NOMO-1 treated with DMSO at 0.1 percent for 48 hours (cell line): ENCODE data around the gene LOXL3.

ENCODE experiments used
- DNase-seq: peaks from one replicate; lab custom pipeline; 2025; ENCODE audit not compliant: unreplicated experiment; lab: John Stamatoyannopoulos, UW

The LOXL3 gene

DNA sequence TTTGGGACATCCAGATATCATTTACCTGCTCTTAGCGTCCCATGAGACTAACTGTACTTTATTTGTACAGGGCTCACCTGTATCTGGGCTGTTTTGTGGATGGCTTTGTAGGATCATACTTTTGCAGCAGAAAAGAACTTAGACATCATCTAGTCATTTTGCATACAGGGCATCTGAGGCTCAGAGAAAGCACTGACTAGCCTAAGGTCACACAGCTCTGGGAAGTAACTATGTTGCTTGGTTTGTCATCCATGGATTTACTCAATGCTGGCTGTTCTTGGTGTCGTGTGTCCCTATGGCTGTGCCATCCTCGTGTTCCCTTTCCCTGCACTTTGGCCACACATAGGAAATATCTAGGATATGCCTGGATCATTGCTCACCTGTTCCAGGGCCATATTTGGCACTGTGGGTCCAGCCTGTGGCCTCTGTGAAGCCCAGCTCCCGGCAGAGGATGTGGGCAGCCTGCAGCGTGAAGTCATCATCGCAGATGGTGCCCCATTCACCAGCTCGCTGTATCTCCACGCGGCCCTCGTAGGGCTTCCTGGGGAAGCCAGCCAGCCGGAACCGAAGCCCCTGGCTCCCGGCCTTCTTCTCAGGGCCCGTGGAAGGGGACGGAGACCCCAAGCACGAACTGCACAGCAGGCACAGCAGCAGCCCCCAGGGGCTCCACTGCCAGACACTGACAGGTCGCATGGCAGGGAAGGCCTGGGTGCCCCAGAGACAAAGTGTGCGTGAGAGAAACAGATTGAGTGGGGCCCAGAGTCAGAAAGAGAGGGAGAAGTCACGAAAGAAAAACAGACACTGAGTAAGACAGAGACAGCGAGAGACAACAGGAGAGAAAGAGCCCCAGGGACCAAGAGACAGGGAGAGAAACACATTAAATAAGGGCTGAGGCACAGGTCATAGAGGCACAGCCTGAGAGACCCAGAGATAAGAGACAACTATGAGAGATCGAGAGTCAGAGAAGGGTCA lies 1.5 kb downstream of the LOXL3 start:
- no peak for DNase-seq

DNA sequence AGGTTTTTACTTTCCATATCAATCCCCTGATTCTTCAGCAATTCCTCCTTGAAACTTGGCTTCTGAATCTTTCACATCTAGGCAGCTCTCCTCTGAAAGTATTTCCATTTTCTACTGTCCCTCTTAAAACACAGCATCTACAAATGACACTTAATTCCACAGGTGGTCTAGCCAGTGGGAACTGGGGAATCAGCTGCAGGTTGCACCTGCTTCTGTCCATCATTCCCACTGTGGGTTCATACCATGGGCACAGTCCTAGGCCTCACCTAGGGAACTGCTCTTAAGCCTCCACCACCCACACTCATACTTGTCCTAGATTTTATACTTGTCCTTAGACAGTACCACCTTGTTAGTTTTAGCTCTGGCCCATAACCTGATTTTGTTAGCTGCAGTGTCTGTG lies 2.2 kb downstream of the LOXL3 start:
- no peak for DNase-seq

DNA sequence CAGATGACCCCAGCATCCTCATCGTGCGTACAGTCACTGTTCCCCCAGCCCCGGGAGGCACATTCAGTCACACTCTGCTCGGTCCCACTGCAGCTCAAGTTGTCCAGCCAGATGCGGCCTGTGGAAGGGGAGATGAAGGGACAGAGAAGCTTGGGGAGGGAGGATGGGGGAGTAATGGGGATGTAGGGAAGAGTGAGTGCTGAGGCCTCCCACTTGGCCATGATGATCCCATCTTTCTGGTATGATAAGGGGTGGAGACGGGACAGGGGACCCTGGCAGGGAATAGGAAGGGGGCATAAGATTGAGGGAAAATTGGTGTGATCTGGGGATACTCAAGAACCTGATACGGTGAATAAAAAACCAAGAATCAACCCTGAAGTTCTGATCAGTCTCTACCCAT lies 3.5 kb downstream of the LOXL3 start:
- no peak for DNase-seq

DNA sequence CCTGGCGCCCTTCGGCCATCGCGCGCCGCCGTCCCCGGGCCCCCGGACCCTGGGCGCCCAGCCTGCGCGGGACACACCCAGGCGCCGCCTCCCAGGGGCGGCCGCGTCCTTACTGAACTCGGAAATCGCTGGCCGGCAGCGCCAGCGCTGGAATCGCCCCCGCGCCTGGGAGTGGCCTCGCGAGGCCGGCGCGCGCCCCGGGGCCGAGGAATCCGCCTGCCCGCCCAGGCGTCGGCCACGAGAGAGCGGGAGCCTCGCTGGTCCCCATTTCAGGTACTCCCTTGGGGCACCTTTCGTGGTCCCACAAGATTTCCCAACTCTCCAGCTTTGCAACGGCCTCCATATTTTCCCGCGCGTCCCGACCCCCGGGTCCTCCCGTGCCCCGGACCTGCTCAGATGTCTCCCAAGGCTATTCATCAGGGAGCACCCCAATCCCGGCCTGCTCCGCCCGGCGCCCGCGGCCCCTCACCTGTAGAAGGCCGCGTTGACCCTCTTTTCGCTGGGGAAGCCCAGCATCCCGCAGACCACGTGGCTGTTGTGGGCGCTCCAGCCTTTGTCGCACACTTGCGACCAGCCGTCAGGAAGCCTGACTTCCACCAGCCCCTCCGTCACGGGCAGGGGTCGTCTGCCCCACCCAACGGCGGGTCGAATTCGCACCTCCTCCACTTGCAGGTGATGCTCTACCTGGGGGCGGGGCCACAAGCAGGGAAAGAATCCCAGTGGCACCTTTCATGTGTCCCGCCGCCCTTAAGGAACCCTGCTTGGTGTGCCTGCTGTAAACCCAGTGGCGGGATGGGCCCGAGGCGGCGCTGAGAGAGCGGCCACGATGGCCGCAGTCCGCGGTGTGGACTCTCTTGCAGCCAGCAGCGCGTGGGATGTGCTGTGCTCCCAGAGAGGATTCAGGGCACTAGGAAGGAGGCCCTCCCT lies 4.6 kb downstream of the LOXL3 start:
- DNase-seq, result peak; percentile 32

DNA sequence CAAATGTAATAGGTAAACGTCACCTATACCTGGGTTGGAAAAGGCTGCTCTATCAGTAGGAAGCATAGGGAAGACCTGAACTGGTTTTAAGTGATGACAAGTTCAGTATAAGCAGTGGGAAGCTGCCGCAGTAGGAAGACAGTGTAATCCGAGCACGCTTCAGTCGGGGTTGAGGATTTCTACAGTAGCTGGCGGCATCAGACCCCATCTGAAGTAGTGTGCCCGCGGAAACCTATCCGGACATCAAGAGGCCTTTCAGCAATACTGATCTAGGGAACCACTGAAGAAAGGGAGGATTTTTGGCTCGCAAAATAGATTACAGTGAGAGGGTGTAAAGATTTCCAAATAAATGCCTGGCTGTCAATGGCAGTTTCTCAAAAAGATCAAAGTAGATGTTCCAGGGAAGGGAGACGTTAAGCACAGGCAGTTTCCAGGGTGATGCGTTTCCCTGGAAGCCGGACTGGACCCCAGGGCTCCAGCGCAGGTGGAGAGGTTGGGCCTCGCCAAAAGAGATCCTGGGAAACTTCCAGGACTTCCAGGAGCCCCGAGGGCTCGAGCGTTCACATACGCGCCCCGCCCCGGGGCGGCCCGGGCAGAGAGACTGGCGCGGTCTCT lies 5.3 kb downstream of the LOXL3 start:
- DNase-seq, result no peak

DNA sequence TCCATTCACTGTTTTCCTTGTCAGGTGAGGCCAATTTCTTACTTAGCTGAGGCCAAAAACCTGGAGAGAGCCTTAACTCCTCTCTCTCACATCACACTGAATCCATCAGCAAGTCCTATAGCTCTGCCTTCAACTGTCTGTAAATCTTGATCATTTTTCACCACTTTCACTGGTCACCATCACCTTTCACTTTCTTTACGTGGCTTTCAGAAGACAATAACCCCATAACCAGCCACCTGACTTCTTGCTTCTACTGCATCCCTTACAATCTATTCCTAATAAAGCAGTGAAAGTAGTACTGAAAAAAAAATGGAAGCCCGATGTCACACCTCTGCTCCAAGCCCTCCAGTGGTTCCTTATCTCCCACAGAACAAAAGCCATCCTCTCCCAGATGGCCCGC lies 7.7 kb downstream of the LOXL3 start:
- DNase-seq, result no peak

DNA sequence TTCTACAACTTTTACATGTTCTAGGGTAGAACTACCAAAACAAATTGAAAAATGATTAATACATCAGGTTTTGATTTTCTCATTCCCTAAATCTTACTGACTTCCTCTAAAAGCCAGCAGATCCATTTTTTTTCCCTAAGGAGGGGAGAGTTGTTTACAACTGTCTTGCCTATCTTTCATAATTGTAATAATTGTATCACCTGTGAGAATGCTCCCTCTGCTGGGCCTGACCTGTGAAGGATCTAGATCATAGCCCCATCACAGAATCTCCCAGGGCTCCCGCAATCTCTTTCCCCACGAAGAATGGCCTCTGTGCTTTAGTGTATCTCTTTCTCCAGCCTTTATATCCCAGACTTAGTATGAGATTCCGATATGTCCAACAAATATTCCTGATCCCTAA lies 9.1 kb downstream of the LOXL3 start:
- no peak for DNase-seq

DNA sequence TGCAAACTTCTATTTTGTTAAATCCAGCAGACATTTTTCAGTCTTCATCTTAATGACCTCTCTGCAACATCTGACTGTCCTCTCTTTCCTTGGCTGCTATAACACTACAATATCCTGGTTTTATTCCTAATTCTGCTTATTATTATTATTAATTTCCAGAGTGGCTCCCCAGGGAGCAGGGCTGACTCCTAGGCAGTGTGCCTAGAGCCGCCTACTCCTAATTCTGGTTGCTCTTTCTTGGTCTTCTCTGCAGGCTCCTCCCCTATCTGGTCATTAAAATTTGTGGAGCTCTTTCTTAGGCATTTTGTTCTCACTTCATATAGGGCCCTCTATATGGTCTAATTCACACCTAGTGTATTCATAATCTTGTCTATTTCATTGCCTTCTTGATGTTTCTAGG lies 10.8 kb downstream of the LOXL3 start:
- DNase-seq, result no peak

DNA sequence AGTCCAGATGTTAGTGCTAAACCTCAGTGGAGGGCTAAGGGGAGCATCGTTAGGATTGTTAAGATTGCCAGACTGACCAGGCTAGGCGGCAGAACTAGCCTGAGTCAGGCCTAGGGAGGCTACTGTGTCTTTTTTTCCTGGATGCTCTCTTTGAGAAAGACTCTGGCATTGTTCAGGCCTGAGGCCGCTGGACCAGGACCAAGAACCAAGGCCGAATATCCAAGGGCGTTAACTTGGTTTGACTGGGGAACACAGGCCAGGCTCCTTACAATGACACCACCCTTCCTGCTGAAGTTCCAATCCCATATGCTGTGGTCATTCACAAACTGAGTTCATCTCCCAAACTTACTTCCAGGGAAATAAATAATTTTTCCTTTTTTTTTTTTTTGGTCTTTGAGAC lies 13.5 kb downstream of the LOXL3 start:
- no peak for DNase-seq

DNA sequence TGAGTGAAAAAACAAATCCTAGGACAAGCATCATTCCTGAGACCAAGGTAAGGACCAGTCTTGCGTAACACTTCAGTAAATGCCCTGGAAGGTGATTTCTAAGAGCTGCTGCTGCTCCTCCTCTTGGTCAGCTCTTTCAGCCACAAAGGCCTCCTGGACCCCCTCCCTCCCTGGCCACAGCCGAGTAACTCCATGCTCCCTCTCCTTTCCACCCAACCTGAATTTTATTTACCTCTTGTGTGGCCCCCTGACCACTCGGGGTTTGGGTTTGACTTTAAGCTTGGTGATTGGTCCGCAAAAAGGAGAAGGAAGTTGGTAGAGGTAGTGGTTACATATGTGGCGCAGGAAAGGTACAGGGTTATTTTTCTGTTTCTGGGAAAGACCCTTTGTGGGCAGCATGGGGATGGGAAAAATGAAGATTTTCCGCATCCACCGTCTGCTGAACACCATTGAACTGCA lies 14.8 kb downstream of the LOXL3 start:
- peak; percentile 25 for DNase-seq

DNA sequence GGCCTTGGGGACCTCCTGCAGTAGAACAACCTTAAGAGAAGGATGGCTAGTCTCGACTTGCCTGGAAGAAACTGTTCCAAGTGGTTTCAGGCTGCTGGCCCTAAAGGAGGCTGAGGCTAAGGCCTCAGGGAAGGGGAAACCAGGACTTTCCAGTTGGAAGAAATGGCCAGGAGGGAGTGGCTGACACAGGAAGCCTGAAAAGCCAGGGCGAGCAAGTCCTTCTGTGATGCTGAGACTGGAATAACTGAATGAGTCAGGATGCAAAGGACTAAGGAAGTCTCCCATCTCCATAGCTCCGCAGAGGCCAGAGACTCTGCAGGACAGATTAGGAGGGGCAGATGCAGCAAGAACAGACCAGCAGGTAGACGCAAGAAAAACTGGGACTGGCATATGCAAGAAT lies 16.6 kb downstream of the LOXL3 start:
- no peak for DNase-seq

DNA sequence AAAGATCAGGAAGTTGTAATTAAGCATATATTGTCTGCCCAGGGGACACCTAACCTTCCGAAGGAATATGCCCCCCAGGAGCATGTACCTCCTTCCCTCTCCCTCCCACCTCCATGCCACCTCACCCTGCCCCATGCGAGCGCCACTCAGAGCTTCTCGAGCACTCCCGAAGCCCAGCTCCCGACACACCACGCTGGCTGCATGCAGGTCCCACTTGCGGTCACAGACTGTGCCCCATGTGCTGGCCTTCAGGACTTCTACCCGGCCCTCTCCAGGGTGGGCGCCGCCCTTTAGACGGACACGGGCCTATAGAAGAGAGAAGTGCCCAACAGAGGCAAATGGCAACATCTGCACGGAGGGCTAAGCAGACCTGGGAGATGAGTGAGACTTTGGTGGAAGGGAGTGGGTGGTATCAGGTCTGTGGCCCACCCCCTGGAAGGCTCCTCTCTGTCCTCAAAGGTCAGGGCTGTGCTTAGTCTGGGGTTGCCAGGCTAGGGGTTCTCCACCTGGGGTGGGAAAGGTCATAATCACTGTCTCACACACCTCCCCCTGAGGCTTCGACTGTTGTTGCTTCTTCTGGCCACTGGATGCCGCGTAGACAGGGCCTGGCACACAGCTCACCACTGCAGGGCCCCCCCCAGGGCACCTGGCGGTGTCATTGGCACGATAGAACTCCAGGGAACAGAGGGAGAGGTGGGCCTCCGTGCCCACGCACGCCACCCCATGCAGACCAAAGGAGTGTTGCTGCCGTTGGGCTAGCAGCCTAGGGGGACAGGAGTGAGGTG lies 17.4 kb downstream of the LOXL3 start:
- DNase-seq, result no peak

DNA sequence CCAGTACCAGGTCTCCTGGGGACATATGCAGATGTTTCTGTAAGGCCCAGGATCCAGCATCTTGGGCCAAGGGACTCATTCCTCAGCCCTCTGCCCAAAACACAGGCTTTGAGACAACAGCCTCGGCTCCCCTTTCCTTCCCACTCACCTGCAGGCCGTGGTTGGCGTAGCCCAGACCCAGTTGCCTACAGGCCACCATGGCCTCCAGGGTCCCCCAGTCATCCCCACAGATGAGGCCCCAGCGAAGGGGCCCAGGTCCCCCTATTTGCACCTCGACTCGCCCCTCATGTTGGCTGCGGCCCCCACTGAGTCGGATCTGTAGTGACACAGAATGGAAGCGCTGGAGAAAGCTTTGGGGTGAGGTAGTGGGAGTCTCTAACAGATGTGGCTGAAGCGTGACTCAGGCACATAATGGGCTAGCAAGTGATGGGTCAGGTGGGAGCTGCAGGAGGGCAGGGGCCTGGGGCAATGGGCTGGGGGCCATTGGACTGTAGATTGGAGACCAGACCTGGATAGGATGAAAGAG lies 18.2 kb downstream of the LOXL3 start:
- no peak for DNase-seq

DNA sequence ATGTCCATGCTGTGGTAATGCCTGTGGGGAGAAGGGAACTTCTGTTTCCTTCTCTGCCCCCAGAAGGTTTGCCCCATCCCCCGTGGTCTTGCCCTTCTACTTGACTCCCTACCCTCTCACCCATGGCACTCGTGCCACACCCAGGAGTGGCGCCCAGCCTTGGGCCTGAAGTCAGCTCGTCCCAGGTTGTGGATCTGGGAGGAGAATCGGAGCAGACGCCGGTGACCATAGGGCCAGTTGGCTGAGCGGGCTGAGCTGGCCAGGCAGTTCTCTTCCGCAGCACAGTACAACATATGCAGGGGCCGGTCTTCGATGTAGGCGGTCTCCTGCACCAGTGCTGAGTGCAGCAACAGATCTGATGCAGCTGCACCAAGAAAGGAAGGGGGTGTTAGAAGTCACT lies 19.3 kb downstream of the LOXL3 start:
- no peak for DNase-seq

DNA sequence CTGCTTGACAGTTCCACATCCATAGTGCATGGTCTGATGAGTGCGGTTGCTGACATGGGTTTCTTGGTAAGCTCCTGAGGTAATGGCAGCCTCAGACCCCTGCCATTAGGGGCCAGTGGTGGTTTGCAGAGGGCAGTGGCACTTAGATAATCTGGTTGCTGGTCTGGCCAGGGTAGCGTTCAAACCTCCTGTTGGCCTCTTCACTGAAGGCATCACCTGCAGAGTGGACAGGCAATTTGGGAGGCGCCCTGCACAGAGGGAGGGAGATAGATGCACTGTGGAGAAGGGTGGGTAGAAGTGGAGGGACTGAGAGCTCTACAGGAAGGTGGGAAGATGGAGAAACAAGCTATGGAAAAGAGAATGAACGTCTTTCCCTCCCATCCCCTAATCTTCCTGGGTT lies 20.3 kb downstream of the LOXL3 start:
- no peak for DNase-seq

DNA sequence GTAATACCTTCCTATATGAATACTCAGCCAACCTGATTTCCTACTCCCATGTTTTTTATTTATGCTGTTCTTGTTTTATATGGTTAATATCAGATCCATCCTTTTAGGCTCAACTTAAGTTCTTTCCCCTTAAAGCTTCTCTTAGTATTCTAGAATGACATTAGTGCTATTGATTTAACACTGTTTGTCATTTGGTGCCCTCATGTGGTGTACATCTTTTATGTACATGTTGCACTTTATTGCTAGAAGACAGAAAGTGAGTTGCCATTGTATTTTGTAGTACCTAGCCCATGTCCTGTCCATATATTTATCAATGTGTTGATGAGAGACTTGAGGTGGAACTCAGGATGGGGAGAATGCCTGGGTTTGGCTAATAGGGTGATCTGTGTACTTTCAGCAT lies 21.5 kb downstream of the LOXL3 start:
- DNase-seq, result peak; percentile 35

DNA sequence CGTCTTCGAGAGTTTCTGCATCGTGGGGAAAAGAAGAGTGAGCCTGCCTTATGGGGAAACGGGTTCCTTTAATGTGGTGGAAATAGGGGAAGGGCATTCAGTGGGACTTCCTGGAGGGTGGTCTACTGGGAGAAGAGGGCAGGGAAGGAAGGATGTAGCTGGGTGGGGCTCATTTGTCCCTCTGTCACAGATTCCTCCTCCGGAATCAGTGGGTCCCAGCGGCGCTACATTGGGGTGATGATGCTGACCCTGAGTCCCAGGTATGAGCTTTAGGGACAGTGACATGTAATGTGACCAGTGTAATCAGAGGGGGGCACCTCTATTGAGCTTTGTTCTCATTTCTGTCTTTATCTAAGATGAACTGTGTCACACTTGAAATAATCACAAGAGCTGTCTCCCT lies 22.1 kb downstream of the LOXL3 start:
- no peak for DNase-seq

DNA sequence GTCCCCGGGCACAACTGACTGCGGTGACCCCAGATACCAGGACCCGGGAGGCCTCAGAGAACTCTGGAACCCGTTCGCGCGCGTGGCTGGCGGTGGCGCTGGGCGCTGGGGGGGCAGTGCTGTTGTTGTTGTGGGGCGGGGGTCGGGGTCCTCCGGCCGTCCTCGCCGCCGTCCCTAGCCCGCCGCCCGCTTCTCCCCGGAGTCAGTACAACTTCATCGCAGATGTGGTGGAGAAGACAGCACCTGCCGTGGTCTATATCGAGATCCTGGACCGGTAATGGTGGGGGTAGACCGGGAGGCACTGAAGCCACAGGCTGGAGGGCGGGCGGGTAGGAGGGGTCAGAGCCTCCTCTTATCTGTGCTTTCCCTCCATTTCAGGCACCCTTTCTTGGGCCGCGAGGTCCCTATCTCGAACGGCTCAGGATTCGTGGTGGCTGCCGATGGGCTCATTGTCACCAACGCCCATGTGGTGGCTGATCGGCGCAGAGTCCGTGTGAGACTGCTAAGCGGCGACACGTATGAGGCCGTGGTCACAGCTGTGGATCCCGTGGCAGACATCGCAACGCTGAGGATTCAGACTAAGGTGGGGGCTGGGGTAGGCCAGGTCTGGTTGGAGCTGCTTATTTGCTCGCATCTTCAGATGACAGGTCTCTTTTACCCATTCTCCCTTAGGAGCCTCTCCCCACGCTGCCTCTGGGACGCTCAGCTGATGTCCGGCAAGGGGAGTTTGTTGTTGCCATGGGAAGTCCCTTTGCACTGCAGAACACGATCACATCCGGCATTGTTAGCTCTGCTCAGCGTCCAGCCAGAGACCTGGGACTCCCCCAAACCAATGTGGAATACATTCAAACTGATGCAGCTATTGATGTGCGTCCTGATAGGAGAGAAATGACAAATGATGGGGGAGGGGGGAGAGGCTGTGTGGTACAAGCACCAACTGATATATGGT lies 23.2 kb downstream of the LOXL3 start:
- DNase-seq, result peak; percentile 30
